ENCODE data around the gene LRRC49.

- TF ChIP-seq CTCF (IDR thresholded peaks at IDR 0.05; ENCODE audit: insufficient read depth, low read depth, low read length) (no peak), EZH2 (IDR thresholded peaks at IDR 0.05; ENCODE audit: insufficient read depth, low read length) (no peak)
Observed at GRCh38 chr15:71060983-71061382, 168.4 kb downstream of the LRRC49 start.

All from astrocyte (in vitro differentiated cells and primary cell).